Thoracic aorta (tissue), 2 donors: ENCODE results near the gene MRPL27. TPM values are rescaled to one million over a fixed set of nuclear protein-coding genes. Genes with fewer than 3 reads are reported as not detected.

Experiments used
- ATAC-seq: fragments of 150-250 bp; one replicate; pipeline ENCODE4 v1.8.0; 2017; ENCODE audit warnings: low read depth; ENCODE audit not compliant: insufficient number of reproducible peaks, low FRiP score
- DNase-seq: peaks from one replicate; pipeline ENCODE4 v3.0.0-alpha.2; 2020; ENCODE audit warnings: low spot score
- H3K27ac ChIP-seq, 2 donors: fragments of 200-600 bp; sonication (generic); 1 replicate in 1 of 2; 2 replicates in 1 of 2; pipeline ENCODE4 v1.5.1; 2016; ENCODE audit warnings: mild to moderate bottlenecking in 2 of 2, moderate library complexity in 2 of 2
- H3K27me3 ChIP-seq: fragments of 200-600 bp; sonication (generic); replicated peaks from 2 replicates; pipeline ENCODE4 v1.6.0; 2016; ENCODE audit warnings: mild to moderate bottlenecking; ENCODE audit not compliant: insufficient read depth
- H3K36me3 ChIP-seq: fragments of 200-600 bp; sonication (generic); one replicate; pipeline ENCODE4 v1.5.1; 2016
- H3K4me1 ChIP-seq, 2 donors: fragments of 200-600 bp; sonication (generic); 1 replicate in 1 of 2; 2 replicates in 1 of 2; pipeline versions ENCODE4 v1.5.1 to v1.6.0; 2016; ENCODE audit warnings: low read depth in 2 of 2, mild to moderate bottlenecking in 1 of 2; ENCODE audit not compliant: control insufficient read depth in 1 of 2
- H3K4me3 ChIP-seq: fragments of 200-600 bp; sonication (generic); 2 replicates; pipeline ENCODE4 v1.5.1; 2016; ENCODE audit warnings: mild to moderate bottlenecking
- H3K9me3 ChIP-seq: fragments of 200-600 bp; sonication (generic); 2 replicates; pipeline ENCODE4 v1.5.1; 2016
- total RNA-seq, 2 donors: library from RNA; depleted of rRNA; stranded (reverse); fragments of >200 nt; gene quantifications; one replicate each; pipeline versions ENCODE4 v1.1.0 to v1.2.3, GENCODE V29; 2016
- TF ChIP-seq, protein P1 (sequence below): fragments of 200-600 bp; sonication (generic); IDR thresholded peaks from one replicate; pipeline ENCODE4 v1.5.1; 2019; ENCODE audit warnings: antibody characterized with exemption

MRPL27 gene
- total RNA-seq, 2 donors from 2014 or later: 17.1 to 42.9 TPM

- no peak overlapping the region for H3K27ac ChIP-seq
- H3K4me3 ChIP-seq: no peak overlapping the region
- H3K9me3 ChIP-seq: no peaks in the 10 kb centered on the region
- DNase-seq (no peak), ATAC-seq (no peak)
- TF ChIP-seq, protein P1, sequence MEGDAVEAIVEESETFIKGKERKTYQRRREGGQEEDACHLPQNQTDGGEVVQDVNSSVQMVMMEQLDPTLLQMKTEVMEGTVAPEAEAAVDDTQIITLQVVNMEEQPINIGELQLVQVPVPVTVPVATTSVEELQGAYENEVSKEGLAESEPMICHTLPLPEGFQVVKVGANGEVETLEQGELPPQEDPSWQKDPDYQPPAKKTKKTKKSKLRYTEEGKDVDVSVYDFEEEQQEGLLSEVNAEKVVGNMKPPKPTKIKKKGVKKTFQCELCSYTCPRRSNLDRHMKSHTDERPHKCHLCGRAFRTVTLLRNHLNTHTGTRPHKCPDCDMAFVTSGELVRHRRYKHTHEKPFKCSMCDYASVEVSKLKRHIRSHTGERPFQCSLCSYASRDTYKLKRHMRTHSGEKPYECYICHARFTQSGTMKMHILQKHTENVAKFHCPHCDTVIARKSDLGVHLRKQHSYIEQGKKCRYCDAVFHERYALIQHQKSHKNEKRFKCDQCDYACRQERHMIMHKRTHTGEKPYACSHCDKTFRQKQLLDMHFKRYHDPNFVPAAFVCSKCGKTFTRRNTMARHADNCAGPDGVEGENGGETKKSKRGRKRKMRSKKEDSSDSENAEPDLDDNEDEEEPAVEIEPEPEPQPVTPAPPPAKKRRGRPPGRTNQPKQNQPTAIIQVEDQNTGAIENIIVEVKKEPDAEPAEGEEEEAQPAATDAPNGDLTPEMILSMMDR: no peak
- no peaks in the 10 kb centered on the region for H3K36me3 ChIP-seq
- H3K27me3 ChIP-seq: no peaks in the 10 kb centered on the region
- no peaks in the 10 kb centered on the region for H3K4me1 ChIP-seq
Measured at GRCh38 chr17:50326831-50327364, 46.1 kb downstream of the MRPL27 start.

DNA sequence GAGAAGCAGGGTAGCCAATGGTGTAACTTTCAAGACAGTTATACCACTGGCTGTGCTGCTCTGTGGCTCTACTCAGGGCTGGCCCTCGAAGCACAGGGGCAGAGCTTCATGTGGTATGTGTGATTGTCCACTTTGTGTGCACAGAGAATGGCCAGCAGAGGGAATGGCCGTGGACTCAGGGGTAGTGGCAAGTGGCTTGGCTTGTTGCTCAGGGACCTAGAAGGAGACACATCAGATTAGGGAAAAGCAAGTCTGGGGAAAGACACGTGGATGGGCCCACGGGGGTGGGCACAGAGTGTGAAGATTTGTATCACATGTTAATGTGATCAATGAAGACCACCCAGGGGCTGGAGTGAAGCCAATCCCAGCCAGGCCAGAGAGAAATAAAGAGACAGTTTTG, 47.1 kb downstream of the MRPL27 start:
- H3K27ac ChIP-seq: no peak overlapping the region
- no peak for DNase-seq
- H3K36me3 ChIP-seq: no peaks in the 10 kb centered on the region
- no peaks in the 10 kb centered on the region for H3K4me1 ChIP-seq
- no peaks in the 10 kb centered on the region for H3K27me3 ChIP-seq
- ATAC-seq: no peak
- no peaks in the 10 kb centered on the region for H3K9me3 ChIP-seq
- TF ChIP-seq, protein P1: no peak
- no peak overlapping the region for H3K4me3 ChIP-seq

DNA sequence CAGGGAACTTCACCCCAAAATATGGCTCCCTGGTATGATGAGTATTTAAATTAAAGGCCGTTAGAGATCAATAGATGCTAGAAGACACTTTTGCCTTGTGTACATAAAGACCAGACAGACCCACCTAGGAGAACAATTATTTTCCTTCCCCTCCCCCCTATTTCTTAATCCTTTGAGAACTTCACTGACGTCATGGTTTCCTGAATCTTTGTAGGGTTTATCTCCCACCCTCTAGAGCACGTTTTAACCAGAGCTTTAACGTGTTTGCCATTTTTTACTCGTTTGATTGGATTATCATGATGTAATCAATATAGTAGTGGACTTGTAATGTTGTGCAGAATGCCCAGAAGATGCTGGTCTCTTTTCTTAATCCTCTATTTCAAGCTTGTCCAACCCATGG, 49.9 kb downstream of the MRPL27 start:
- TF ChIP-seq, protein P1: no peak

DNA sequence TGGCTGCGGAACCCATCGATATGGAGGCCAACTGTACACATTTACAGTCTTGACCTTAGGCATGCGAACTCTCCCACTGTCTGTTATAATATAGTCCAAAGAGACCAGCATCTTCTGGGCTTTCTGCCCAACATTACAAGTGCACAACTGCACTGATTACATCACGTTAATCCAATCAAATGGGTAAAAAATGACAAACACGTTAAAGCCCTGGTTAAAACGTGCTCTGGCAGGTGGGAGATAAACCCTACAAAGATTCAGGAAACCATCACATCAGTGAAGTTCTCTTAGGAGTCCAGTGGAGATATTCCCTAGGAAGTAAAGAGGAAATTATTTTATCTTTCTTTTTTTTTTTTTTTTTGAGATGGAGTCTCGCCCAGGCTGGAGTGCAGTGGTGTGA, 50.7 kb downstream of the MRPL27 start:
- Histone ChIP-seq H3K4me3 (no peak overlapping the region), H3K27ac (no peak overlapping the region), H3K27me3 (no peaks in the 10 kb centered on the region), H3K36me3 (no peaks in the 10 kb centered on the region), H3K9me3 (no peaks in the 10 kb centered on the region), H3K4me1 (no peaks in the 10 kb centered on the region)
- DNase-seq (no peak), ATAC-seq (no peak)
- TF ChIP-seq, protein P1: no peak

More for the DNA sequence above, 49.9 kb downstream of the MRPL27 start:
- no peak overlapping the region for H3K4me3 ChIP-seq
- no peak for DNase-seq
- H3K4me1 ChIP-seq: no peaks in the 10 kb centered on the region
- H3K9me3 ChIP-seq: no peaks in the 10 kb centered on the region
- no peak overlapping the region for H3K27ac ChIP-seq
- no peaks in the 10 kb centered on the region for H3K27me3 ChIP-seq
- no peak for ATAC-seq
- H3K36me3 ChIP-seq: no peaks in the 10 kb centered on the region

DNA sequence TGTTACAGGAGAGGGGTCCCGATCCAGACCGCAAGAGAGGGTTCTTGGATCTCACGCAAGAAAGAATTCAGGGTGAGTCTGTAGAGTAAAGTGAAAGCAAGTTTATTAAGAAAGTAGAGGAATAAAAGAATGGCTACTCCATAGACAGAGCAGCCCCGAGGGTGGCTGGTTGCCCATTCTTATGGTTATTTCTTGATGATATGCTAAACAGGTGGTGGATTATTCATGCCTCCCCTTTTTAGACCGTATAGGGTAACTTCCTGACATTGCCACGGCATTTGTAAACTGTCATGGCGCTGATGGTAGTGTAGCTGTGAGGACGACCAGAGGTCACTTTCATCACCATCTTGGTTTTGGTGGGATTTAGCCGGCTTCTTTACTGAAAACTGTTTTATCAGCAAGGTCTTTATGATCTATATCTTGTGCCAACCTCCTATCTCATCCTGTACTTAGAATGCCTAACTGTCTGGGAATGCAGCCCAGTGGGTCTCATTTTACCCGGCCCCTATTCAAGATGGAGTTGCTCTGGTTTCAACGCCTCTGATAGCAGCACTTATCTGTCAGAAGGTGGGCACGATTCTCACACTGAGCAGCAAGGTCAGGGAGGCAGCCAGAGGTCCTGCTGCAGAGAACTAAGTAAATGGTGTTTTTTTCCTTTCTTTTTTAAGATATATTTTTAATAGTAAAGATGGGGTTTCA, 53.5 kb downstream of the MRPL27 start:
- DNase-seq (no peak), ATAC-seq (no peak)
- Histone ChIP-seq H3K4me1 (no peaks in the 10 kb centered on the region), H3K27me3 (no peaks in the 10 kb centered on the region), H3K27ac (no peak overlapping the region), H3K4me3 (no peak overlapping the region), H3K36me3 (no peaks in the 10 kb centered on the region), H3K9me3 (no peaks in the 10 kb centered on the region)
- TF ChIP-seq, protein P1: no peak
